HTERT RPE-1 (cell line): Measurements from ENCODE around the gene INTS11.
"Not testable (repeated sequence)": the region's sequence is repeated elsewhere in the genome, so short reads cannot be mapped to it uniquely, and the experiment has no call there.

Experiments
- in situ Hi-C: fragments of 300-500 bp; cut with MboI; formaldehyde crosslinking; loops from 4 replicates; pipeline ENCODE4 v1.14.3; 2020; ENCODE audit warnings: low sequenced_read_pairs

INTS11 gene

DNA sequence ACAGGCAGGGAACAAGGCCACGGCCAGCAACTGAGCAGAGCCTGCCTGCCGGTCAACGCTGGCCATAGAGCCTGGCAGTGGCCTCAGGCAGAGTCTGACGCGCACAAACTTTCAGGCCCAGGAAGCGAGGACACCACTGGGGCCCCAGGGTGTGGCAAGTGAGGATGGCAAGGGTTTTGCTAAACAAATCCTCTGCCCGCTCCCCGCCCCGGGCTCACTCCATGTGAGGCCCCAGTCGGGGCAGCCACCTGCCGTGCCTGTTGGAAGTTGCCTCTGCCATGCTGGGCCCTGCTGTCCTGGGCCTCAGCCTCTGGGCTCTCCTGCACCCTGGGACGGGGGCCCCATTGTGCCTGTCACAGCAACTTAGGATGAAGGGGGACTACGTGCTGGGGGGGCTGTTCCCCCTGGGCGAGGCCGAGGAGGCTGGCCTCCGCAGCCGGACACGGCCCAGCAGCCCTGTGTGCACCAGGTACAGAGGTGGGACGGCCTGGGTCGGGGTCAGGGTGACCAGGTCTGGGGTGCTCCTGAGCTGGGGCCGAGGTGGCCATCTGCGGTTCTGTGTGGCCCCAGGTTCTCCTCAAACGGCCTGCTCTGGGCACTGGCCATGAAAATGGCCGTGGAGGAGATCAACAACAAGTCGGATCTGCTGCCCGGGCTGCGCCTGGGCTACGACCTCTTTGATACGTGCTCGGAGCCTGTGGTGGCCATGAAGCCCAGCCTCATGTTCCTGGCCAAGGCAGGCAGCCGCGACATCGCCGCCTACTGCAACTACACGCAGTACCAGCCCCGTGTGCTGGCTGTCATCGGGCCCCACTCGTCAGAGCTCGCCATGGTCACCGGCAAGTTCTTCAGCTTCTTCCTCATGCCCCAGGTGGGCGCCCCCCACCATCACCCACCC lies 6.9 kb upstream of the INTS11 start, which contains the start of gene TAS1R3:
TSS of gene TAS1R3 (plus strand) at position 213 of the 898 bp plus-strand sequence. CDS start at position 279, 66 bp downstream.
- in situ Hi-C loops: no loop called here

DNA sequence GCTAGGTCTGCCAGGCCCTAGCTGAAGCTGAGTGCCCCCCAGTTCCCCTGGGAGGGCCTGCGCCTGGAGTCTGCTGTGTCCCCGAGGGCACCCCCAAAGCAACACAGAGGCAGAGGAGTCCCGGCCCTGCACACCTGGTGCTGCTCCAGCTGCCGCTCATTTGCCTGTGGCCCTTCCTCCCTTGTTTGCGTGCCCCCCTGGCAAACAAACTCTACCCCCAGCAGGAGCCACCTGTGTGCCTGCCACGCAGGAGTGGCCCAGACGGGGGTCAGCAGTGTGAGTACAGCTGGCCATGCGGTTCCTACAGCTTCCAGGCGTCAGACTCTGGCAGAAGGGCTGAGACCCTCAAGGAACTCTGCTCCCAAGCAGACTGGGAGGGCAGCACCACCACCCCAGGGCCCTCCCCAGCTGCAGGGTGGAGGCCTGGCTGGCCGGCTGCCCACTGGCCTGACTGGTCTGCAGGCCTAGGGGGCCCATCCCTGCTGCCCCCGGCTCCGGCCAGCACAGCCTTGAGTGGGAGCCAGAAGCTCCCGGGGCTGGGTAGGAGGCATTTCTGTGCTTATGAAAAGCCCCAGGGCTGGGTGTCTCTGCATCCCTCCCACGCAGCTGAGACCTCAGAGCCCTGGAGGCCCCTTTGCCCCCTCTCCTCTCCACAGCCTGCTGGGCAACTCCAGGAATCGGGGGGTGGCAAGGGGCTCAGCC lies 6.1 kb upstream of the INTS11 start:
- in situ Hi-C loops: no loop called here

DNA sequence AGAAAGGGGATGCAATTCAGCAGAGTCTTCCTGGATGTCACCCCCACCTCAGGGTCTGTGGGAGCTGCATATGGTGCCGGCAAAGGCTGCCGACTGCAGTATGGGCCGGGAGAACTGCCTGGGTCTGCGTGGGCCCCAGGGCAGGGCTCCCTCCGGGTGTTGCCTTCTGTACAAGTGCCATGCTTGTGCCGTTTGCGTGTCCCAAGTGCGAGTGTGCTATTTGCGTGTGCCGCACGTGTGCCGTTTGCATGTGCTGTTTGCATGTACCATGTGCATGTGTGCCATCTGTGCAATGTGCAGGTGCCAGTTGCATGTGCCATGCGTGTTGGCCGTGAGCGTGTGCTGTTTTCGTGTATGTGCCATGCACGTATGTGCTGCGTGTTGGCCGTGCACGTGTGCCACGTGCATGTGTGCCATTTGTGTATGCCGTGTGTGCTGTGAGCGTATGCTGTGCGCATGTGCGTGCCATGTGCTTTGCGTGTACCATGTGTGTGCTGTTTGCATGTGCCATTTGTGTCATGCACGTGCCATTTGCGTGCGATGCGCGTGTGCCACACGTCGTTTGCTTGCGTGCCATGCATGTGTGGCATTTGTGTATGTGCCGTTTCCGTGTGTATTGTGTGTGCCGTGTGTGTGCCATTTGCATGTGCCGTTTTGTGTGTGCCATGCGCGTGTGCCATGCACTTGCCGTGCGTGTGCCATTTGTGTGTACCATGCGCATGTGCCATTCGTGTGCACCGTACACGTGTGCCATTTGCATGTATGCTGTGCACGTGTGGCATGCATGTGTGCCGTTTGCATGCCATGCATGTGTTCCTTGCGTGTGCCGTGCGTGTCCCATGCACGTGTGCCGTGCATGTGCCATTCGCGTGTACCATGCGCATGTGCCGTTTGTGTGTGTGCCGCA lies 5.1 kb upstream of the INTS11 start:
- in situ Hi-C loops: no loop called here

DNA sequence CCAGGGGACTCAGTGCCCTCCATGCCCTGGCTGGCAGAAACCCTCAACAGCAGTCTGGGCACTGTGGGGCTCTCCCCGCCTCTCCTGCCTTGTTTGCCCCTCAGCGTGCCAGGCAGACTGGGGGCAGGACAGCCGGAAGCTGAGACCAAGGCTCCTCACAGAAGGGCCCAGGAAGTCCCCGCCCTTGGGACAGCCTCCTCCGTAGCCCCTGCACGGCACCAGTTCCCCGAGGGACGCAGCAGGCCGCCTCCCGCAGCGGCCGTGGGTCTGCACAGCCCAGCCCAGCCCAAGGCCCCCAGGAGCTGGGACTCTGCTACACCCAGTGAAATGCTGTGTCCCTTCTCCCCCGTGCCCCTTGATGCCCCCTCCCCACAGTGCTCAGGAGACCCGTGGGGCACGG lies 3.8 kb upstream of the INTS11 start:
- in situ Hi-C loops: no loop called here

DNA sequence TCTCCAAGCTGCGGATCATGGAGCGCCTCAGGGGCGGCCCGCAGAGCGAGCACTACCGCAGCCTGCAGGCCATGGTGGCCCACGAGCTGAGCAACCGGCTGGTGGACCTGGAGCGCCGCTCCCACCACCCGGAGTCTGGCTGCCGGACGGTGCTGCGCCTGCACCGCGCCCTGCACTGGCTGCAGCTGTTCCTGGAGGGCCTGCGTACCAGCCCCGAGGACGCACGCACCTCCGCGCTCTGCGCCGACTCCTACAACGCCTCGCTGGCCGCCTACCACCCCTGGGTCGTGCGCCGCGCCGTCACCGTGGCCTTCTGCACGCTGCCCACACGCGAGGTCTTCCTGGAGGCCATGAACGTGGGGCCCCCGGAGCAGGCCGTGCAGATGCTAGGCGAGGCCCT lies 2.8 kb upstream of the INTS11 start:
- in situ Hi-C loops: no loop called here

DNA sequence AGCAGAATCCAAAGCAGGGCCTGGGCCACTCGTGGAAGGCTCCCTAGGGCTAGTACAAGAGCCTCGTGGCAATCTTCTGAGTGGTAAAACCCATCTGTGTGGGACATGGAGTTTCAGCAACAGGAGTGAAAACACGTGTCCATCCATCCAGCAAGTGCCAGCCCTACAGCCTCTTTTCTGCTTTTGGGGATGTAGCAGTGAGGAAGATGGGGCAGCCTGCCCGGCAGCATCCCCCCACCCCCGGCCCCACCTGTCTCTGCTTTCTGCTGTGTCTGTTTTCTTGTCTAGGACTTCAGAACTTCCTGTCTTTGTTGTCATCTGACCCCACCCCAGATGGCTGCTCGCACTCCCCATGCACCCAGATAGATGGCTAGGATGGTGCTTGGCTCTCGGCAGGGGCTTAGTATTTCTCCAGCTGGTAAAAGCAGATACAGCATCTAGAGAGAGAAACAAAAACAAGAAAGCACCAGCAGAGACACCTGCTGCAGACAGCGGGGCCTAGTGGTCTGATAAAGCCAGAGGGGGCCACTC lies 1.7 kb upstream of the INTS11 start:
- in situ Hi-C loops: no loop called here

DNA sequence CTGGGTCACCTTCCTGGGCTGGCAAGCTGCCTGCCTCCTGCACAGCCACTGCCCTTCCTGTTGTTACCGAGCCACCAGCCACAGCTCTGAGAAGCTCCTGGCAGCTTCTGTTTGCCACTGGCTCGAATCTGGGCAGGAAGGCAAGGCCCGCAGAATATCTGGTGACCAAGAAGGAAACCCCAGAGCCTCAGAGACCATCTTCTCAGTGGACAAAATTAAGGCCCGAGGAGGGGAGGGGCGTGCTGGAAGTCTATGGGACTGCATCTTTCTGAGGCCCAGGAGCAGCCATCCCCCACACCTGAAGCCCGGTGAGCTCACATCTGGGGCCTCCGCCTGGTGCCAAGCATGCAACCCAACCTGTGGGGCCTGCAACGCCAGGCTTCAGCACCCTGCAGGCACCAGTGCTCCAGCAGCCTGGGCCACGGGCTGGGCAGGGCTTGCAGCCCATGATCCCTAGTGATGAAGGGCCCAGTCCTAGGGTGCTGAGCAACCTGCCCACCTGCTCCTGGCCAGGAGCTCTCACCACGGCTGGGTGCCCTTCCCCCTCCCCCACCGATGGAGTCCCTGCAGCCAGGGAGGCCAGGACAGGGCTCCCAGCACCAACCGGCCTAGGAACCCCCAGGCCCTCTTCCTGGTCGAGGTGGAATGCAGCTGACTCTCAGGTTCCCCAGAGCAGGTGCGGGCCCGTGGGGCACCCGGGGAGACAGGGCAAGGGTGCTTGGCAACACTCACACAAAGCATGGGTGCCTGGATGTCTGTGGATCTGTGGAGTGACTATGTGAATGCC lies 1.0 kb upstream of the INTS11 start:
- in situ Hi-C loops: no loop called here

DNA sequence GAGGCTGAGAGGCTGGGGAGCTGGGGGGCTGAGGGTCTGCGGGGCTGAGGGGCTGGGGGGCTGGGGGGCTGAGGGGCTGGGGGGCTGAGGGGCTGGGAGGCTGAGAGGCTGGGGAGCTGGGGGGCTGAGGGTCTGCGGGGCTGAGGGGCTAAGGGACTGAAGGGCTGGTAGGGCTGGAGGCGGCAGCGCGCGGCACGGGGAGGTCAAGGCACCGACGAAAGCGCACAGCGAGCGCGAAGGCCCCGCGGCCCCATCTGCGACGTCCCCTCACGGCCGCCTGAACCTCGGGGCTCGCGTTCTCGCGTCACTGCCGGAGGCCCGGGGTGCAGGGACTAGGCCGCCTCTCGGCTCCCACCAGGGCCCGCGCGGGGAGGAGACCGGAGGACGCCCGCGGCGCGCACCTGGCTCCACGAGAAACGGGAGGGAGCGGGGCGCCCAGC lies 356 bp downstream of the INTS11 start:
- in situ Hi-C loops: no loop called here

DNA sequence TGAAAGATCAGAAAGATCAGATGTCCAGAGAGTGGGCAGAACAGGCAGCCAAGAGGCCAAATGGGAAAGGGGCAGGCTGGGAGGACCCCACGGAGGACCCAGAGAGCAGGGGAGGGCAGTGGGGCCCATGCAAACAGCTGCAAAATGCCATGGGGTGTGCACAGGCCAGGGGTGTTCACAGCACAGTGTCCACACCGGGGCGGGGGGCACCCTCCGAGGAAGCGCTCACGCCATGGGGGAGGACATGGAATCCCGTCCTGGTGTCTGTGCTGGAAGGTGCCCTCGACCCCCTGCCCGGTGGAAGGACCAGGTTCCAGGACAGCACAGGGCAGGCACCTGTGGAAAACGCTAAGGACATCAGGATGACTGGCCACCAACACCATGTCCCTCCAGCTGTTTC lies 1.5 kb downstream of the INTS11 start:
- in situ Hi-C loops: no loop called here

DNA sequence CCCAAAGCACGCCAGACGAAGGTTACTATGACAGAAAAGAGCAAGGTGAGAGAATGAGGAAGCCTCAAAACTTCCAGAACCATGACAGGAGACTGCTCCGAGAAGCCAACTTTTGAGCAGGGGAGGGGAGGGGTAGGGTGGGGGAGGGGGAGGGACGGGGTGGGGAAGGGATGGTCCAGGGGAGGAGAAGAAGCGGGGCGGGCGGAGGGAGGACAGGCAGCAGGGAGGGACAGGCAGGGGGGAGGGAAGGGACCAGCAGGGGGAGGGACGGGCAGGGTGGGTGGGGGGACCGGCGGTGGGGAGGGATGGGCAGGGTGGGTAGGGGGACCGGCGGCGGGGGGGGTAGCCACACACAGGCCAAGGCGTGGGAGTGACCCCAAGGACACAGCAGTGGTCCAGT lies 2.0 kb downstream of the INTS11 start:
- in situ Hi-C loops: no loop called here

DNA sequence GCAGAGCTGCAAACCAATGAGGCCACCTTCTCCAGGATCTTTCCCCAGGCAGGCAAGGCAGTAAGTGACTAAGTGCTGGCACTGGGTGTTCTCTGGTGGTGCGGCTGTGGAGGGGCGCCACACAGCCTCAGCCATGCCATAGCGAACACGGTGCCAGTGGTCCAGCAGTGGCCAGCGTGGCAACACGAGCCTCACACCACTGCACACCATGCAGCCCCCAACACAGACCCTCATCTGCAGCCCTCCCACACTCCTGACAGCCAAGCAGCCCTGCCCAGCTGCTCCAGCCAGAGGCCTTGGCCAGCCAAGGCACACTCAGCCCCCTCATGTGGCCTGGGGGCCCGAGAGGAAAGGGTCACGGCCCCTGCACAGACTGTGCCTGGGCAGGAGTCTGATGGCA lies 3.0 kb downstream of the INTS11 start:
- in situ Hi-C loops: no loop called here

DNA sequence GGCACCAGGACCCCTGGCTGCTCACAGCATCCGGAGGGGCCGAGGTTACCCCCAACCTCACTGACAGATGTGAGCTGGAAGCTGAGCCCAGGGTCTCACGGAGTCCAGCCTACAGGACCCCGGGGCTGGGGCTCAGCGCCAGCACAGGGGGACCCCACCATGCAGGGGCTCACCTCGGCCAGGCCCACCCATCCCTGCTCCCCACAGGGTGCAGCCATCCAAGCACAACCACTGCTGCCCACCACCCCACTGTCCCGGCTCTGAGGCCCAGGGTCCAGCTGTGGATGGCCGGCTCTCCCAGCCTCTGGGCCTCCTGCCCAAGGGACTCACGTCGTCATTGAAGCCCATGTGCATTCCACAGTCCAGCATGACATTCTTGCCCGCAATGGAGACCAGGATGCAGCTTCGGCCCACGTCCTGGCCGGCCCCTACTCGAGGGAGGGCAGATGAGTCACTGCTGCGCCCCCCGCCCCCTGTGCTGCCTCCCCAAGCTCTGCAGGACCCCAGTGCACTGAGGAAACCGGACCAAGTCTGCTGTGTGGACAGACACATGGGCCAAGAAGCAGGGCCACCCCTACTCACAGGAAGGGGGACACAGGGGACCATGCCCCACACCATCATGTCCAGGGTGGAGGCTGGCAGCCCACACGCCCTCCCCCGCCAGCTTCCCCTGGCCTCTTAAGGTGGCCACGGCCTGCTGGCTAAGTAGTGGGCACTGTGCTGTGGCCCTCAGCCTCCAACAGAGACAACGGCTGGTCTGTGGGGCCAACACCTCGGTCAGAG lies 3.6 kb downstream of the INTS11 start:
- in situ Hi-C loops: no loop called here

DNA sequence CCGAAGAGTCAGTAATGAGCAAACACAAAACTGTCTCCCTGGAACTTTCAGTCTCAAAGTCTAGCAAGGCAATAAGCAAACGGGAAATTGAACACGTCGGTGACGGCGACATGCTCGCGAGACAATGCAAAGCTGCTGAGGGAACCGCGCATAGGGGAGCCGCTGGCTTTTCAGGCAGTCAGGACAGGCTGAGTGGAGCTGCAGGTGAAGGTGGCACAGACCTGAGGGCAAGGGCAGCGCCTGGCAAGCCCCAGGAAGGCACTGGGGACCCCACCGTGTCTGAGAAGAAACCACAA lies 4.9 kb downstream of the INTS11 start:
- in situ Hi-C loops: no loop called here

DNA sequence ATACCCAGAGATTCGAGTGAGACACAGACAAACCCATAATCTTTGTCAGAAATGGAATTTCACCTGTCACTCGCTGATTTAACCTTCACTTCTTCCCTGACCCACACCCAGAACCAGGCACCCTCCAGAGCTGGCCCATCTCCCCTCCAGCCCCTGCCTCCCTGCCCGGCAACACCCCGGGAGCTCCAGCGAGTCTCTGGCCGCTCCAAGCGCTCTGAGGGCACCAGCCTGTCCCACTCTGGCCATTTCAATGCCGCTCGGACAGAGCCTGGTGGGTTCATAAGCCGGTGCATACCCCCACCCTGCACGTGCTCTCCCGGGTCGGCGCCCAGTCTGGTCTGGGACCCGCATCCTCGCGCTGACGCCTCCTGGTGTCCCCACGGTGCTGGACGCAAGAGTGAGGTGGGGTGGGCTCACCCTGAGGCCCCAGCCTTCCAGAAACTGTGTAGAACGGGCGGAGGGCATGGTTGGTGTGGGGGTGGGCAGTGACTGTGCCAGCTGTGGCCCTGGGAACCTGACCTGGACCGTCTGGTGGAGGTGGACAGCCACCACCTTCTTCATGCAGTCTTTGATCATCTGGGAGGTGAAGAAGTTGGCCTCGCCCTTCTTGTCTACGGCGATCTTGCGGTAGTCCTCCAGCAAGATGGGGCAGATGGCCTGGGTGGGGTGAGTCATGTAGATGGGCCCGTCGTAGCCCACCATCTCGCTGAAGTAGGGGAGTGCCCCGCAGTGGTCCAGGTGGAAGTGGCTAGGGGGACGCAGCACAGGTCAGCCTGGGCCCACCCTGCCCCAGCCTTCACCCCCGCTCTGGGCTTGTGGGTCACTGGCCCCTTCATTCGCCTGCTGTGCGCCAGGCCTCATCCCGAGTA lies 5.4 kb downstream of the INTS11 start:
- in situ Hi-C loops: no loop called here

DNA sequence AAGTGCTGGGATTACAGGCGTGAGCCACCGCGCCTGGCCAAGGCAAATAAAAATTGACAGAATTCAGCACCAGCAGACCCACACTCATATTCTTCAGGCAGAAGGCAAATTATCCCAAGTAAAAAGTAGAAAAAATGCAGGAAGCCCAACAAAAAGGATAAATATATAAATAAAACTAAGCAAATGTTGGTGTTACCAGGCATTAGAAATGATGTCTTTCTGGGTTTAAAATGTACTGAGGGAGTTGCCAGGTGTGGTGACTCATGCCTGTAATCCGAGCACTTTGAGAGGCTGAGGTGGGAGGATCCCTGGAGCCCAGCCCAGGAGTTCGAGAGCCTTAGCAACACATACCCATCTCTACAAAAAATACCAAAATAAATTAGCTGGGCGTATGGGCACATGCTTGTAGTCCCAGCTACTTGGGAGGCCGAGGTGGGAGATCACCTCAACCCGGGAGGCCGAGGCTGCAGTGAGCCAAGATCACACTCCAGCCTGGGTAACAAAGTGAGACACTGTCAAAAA lies 6.3 kb downstream of the INTS11 start:
- in situ Hi-C loops: no loop called here

DNA sequence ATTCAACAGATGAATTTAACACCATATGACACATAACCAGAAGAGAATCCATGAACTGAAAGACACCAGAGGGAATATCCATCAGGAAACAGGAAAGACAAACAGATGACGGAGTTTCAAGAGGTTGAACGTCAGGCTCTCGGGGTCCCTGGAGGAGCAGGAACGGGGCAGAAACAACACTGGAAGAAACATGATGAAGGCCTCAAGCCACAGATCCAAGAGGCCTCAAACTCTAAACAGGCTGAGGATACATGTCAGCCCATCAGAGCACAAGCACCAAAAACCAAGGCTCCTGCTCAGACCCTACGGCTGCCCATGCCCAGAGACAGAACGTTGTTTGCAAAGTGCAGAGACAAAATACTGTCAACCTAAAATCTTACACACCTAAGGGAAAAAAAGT lies 7.0 kb downstream of the INTS11 start:
- in situ Hi-C loops: no loop called here

DNA sequence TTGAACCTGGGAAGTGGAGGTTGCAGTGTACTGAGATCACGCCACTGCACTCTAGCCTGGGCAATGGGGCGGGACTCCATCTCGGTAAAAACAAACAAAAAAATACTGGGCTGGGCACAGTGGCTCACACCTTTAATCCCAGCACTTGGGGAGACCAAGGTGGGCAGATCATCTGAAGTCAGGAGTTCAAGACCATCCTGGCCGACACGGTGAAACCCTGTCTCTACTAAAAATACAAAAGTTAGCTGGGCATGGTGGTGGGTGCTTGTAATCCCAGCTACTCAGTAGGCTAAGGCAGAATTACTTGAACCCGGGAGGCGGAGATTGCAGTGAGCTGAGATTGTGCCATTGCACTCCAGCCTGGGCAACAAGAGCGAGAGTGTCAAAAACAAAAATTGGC lies 8.3 kb downstream of the INTS11 start:
- in situ Hi-C loops: not testable (repeated sequence)

DNA sequence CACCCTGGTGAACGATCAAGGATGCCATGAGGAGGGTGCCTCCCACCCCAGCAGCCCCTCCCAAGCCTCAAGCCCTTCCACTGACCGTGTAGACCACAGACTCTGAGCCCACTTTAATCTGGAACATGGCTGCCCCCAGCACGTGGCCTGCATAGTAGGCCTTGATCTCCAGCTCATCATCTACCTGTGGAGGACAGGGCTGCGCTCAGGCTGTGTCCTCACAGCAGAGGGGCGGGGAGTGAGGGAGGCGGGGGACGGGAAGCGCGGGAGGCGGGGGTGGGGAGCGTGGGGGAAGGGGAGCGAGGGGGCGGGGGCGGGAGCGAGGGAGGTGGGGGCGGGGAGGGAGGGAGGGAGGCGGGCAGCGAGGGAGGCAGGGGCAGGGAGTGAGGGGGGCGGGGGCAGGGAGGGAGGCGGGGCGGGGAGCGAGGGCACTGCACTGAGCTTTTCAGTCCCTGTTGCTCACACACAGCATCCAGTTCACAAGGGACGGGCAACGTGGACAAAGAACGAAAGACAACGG lies 9.0 kb downstream of the INTS11 start:
- in situ Hi-C loops: no loop called here
